PC-9 (cell line): ENCODE results near the gene METTL5.
"Not testable (repeated sequence)": the region's sequence is repeated elsewhere in the genome, so short reads cannot be mapped to it uniquely, and the experiment has no call there.

Experiments used
- EZH2 ChIP-seq: fragments of 200-600 bp; sonication (generic); IDR thresholded peaks from 2 replicates; pipeline ENCODE4 v1.8.0; 2017; ENCODE audit warnings: antibody characterized with exemption, low read depth
- TF ChIP-seq, protein P1 (sequence below): fragments of 200-600 bp; sonication (generic); conservative IDR thresholded peaks from 2 replicates; pipeline ENCODE4 v1.6.1; 2017; ENCODE audit warnings: mixed run types, antibody characterized with exemption, mild to moderate bottlenecking, moderate library complexity

GRCh38 chr2:169871369-169871768, 46.7 kb upstream of the METTL5 start:
- TF ChIP-seq, protein P1, sequence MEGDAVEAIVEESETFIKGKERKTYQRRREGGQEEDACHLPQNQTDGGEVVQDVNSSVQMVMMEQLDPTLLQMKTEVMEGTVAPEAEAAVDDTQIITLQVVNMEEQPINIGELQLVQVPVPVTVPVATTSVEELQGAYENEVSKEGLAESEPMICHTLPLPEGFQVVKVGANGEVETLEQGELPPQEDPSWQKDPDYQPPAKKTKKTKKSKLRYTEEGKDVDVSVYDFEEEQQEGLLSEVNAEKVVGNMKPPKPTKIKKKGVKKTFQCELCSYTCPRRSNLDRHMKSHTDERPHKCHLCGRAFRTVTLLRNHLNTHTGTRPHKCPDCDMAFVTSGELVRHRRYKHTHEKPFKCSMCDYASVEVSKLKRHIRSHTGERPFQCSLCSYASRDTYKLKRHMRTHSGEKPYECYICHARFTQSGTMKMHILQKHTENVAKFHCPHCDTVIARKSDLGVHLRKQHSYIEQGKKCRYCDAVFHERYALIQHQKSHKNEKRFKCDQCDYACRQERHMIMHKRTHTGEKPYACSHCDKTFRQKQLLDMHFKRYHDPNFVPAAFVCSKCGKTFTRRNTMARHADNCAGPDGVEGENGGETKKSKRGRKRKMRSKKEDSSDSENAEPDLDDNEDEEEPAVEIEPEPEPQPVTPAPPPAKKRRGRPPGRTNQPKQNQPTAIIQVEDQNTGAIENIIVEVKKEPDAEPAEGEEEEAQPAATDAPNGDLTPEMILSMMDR: not testable (repeated sequence)
- TF ChIP-seq EZH2: not testable (repeated sequence)
